Hepatocyte (in vitro differentiated cells): Measurements from ENCODE around the gene HSPB8. TPM values are rescaled to one million over a fixed set of nuclear protein-coding genes. Genes with fewer than 3 reads are reported as not detected.

Experiments used
- DNase-seq: peaks from one replicate; pipeline ENCODE4 v3.0.0-alpha.2; 2016; ENCODE audit warnings: low spot score
- H2AFZ ChIP-seq: fragments of 200-600 bp; sonication (generic); 2 replicates; pipeline ENCODE4 v1.6.0; 2016; ENCODE audit warnings: antibody characterized with exemption, mild to moderate bottlenecking
- H3K27ac ChIP-seq: fragments of 200-600 bp; sonication (generic); 2 replicates; pipeline ENCODE4 v1.5.1; 2016; ENCODE audit warnings: mild to moderate bottlenecking
- H3K27me3 ChIP-seq: fragments of 200-600 bp; sonication (generic); 2 replicates; pipeline ENCODE4 v1.6.1; 2016
- H3K36me3 ChIP-seq: fragments of 200-600 bp; sonication (generic); replicated peaks from 2 replicates; pipeline ENCODE4 v1.5.1; 2016; ENCODE audit warnings: low read depth; ENCODE audit not compliant: insufficient read depth
- H3K4me1 ChIP-seq: fragments of 200-600 bp; sonication (generic); 2 replicates; pipeline ENCODE4 v1.5.1; 2016; ENCODE audit warnings: mild to moderate bottlenecking, moderate library complexity; ENCODE audit not compliant: insufficient read depth
- H3K4me2 ChIP-seq: fragments of 200-600 bp; sonication (generic); 2 replicates; pipeline ENCODE4 v1.6.0; 2016
- H3K4me3 ChIP-seq: fragments of 200-600 bp; sonication (generic); 2 replicates; pipeline ENCODE4 v1.5.1; 2016; ENCODE audit warnings: mild to moderate bottlenecking
- H3K79me2 ChIP-seq: fragments of 200-600 bp; sonication (generic); 2 replicates; pipeline ENCODE4 v1.6.0; 2017; ENCODE audit warnings: mild to moderate bottlenecking
- H3K9me2 ChIP-seq: fragments of 200-600 bp; sonication (generic); replicated peaks from 2 replicates; pipeline ENCODE4 v1.6.0; 2017; ENCODE audit warnings: mild to moderate bottlenecking; ENCODE audit not compliant: insufficient read depth
- H3K9me3 ChIP-seq: fragments of 200-600 bp; sonication (generic); 2 replicates; pipeline ENCODE4 v1.5.1; 2016; ENCODE audit warnings: low read depth, mild to moderate bottlenecking
- H4K20me1 ChIP-seq: fragments of 200-600 bp; sonication (generic); 2 replicates; pipeline ENCODE4 v1.6.0; 2016; ENCODE audit warnings: mild to moderate bottlenecking; ENCODE audit not compliant: insufficient read depth, poor library complexity, severe bottlenecking
- EZH2 ChIP-seq: fragments of 200-600 bp; sonication (generic); IDR thresholded peaks from 2 replicates; pipeline ENCODE4 v1.6.1; 2016; ENCODE audit warnings: antibody characterized with exemption, mild to moderate bottlenecking, borderline replicate concordance
- EZH2phosphoT487 ChIP-seq: fragments of 200-600 bp; sonication (generic); IDR thresholded peaks from one replicate; pipeline ENCODE4 v1.6.1; 2018; ENCODE audit warnings: antibody characterized with exemption, mild to moderate bottlenecking, low read depth, moderate library complexity; ENCODE audit not compliant: unreplicated experiment, severe bottlenecking
- WGBS: methylation state at CpG from one replicate; pipeline ENCODE4 v1.1.6; 2016; ENCODE audit warnings: low lambda C conversion rate; ENCODE audit errors: missing lambda C conversion rate; 5-methylcytosine and 5-hydroxymethylcytosine counted together
- polyA plus RNA-seq: library from polyadenylated mRNA; unstranded; fragments of >200 nt; fragmentation: Nextera tagmentation; extraction: Ambion mirVana; gene quantifications from 2 replicates; pipeline ENCODE4 v1.2.1, GENCODE V29; 2016
- total RNA-seq: library from RNA; depleted of rRNA; stranded (reverse); fragments of >200 nt; gene quantifications from 2 replicates; pipeline ENCODE4 v1.2.3, GENCODE V29; 2014
- TF ChIP-seq, protein P1 (sequence below): fragments of 200-600 bp; sonication (generic); IDR thresholded peaks from 2 replicates; pipeline ENCODE4 v1.5.1; 2016; ENCODE audit warnings: antibody characterized with exemption, mild to moderate bottlenecking; ENCODE audit not compliant: poor library complexity

HSPB8 gene
- total and polyA plus RNA-seq, 2 experiments from 2014 or later, result 28.5 to 39.7 TPM

GRCh38 chr12:119156401-119157044, 22.2 kb upstream of the HSPB8 start:
- Histone ChIP-seq H3K79me2 (no peaks in the 10 kb centered on the region), H3K9me2 (no peaks in the 10 kb centered on the region), H3K27ac (no peak overlapping the region), H3K9me3 (no peaks in the 10 kb centered on the region), H3K36me3 (no peaks in the 10 kb centered on the region), H3K27me3 (no peaks in the 10 kb centered on the region), H3K4me1 (peaks cover 4% of the 10 kb centered on the region), H2AFZ (no peak overlapping the region), H3K4me2 (no peak overlapping the region), H3K4me3 (no peak overlapping the region), H4K20me1 (no peaks in the 10 kb centered on the region)
- TF ChIP-seq EZH2phosphoT487, result no peak
- no peak for TF ChIP-seq EZH2
- TF ChIP-seq, protein P1, sequence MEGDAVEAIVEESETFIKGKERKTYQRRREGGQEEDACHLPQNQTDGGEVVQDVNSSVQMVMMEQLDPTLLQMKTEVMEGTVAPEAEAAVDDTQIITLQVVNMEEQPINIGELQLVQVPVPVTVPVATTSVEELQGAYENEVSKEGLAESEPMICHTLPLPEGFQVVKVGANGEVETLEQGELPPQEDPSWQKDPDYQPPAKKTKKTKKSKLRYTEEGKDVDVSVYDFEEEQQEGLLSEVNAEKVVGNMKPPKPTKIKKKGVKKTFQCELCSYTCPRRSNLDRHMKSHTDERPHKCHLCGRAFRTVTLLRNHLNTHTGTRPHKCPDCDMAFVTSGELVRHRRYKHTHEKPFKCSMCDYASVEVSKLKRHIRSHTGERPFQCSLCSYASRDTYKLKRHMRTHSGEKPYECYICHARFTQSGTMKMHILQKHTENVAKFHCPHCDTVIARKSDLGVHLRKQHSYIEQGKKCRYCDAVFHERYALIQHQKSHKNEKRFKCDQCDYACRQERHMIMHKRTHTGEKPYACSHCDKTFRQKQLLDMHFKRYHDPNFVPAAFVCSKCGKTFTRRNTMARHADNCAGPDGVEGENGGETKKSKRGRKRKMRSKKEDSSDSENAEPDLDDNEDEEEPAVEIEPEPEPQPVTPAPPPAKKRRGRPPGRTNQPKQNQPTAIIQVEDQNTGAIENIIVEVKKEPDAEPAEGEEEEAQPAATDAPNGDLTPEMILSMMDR, result no peak
- no peak for DNase-seq
- 89% methylated on average over 24 of the region's 35 CpGs for WGBS

- H4K20me1 ChIP-seq, result no peaks in the 10 kb centered on the region
- no peak overlapping the region for H3K4me2 ChIP-seq
- no peak overlapping the region for H3K27ac ChIP-seq
- no peaks in the 10 kb centered on the region for H3K27me3 ChIP-seq
- H3K36me3 ChIP-seq, result no peaks in the 10 kb centered on the region
- H3K79me2 ChIP-seq, result no peaks in the 10 kb centered on the region
- no peak overlapping the region for H2AFZ ChIP-seq
- no peaks in the 10 kb centered on the region for H3K9me3 ChIP-seq
- H3K4me3 ChIP-seq, result no peak overlapping the region
- 94% methylated on average over 6 of the region's 6 CpGs for WGBS
- H3K9me2 ChIP-seq, result no peaks in the 10 kb centered on the region
- peaks cover 4% of the 10 kb centered on the region for H3K4me1 ChIP-seq
- TF ChIP-seq, protein P1, result no peak
- no peak for TF ChIP-seq EZH2
- no peak for TF ChIP-seq EZH2phosphoT487
- no peak for DNase-seq
Observed at GRCh38 chr12:119157528-119157927, 21.2 kb upstream of the HSPB8 start.

GRCh38 chr12:119157978-119158377, 20.8 kb upstream of the HSPB8 start:
- H3K9me3 ChIP-seq, result no peaks in the 10 kb centered on the region
- no peak overlapping the region for H2AFZ ChIP-seq
- TF ChIP-seq, protein P1, result no peak
- TF ChIP-seq EZH2phosphoT487 (no peak), EZH2 (no peak)
- no peaks in the 10 kb centered on the region for H3K27me3 ChIP-seq
- H3K27ac ChIP-seq, result no peak overlapping the region
- no peaks in the 10 kb centered on the region for H3K79me2 ChIP-seq
- 94% methylated on average over 7 of the region's 7 CpGs for WGBS
- no peak for DNase-seq
- H3K4me2 ChIP-seq, result no peak overlapping the region
- no peaks in the 10 kb centered on the region for H4K20me1 ChIP-seq
- H3K4me3 ChIP-seq, result no peak overlapping the region
- H3K4me1 ChIP-seq, result peaks cover 4% of the 10 kb centered on the region
- no peaks in the 10 kb centered on the region for H3K36me3 ChIP-seq
- no peaks in the 10 kb centered on the region for H3K9me2 ChIP-seq
